HepG2 (cell line): ENCODE measurements around the gene RBM12. TPM values are rescaled to one million over a fixed set of nuclear protein-coding genes. Genes with fewer than 3 reads are reported as not detected.

ENCODE experiments used
- CBX5 ChIP-seq: sonication (generic); formaldehyde crosslinking; IDR thresholded peaks from 2 replicates; pipeline ENCODE4 v1.4.0; 2020; ENCODE audit warnings: missing genetic modification reagents, borderline replicate concordance
- CREB3 ChIP-seq: sonication (generic); formaldehyde crosslinking; IDR thresholded peaks from 2 replicates; pipeline ENCODE4 v1.5.0; 2020; ENCODE audit warnings: missing genetic modification reagents
- ETS1 ChIP-seq: sonication (generic); formaldehyde crosslinking; IDR thresholded peaks from 2 replicates; pipeline ENCODE4 v1.4.0; 2020; ENCODE audit warnings: missing genetic modification reagents
- HOXA9 ChIP-seq: sonication (generic); formaldehyde crosslinking; IDR thresholded peaks from 2 replicates; pipeline ENCODE4 v1.8.1; 2022; ENCODE audit warnings: missing genetic modification reagents, mild to moderate bottlenecking, moderate library complexity, borderline replicate concordance
- KAT7 ChIP-seq: IDR thresholded peaks from 2 replicates; pipeline ENCODE4 v1.6.1; 2018; ENCODE audit warnings: borderline replicate concordance, missing compliant biosample characterization
- KLF15 ChIP-seq: sonication (generic); formaldehyde crosslinking; IDR thresholded peaks from 2 replicates; pipeline ENCODE4 v1.8.1; 2023; ENCODE audit warnings: borderline replicate concordance, mild to moderate bottlenecking, inconsistent platforms, missing genetic modification reagents, mixed read lengths
- NFATC3 ChIP-seq: sonication (generic); formaldehyde crosslinking; IDR thresholded peaks from 2 replicates; pipeline ENCODE4 v1.5.1; 2020; ENCODE audit warnings: mild to moderate bottlenecking, missing genetic modification reagents
- REST ChIP-seq, 2 experiments: IDR thresholded peaks; 2 replicates each; pipeline ENCODE4 v1.6.1; 2011 to 2012; ENCODE audit warnings: low read length in 2 of 2, borderline replicate concordance in 1 of 2, low read depth in 1 of 2, mild to moderate bottlenecking in 1 of 2, moderate library complexity in 1 of 2
- RORA ChIP-seq: sonication (generic); formaldehyde crosslinking; IDR thresholded peaks from 2 replicates; pipeline ENCODE4 v1.5.0; 2020; ENCODE audit warnings: mild to moderate bottlenecking, missing genetic modification reagents, moderate library complexity
- SIX1 ChIP-seq: sonication (generic); formaldehyde crosslinking; IDR thresholded peaks from 2 replicates; pipeline ENCODE4 v1.4.0; 2020; ENCODE audit warnings: missing genetic modification reagents, borderline replicate concordance
- TGIF2 ChIP-seq: IDR thresholded peaks from 2 replicates; pipeline ENCODE4 v1.6.1; 2016; ENCODE audit warnings: control low read depth, missing compliant biosample characterization
- TOE1 ChIP-seq: sonication (generic); formaldehyde crosslinking; IDR thresholded peaks from 2 replicates; pipeline ENCODE4 v1.4.0; 2020; ENCODE audit warnings: mild to moderate bottlenecking, missing genetic modification reagents
- TP53 ChIP-seq: sonication (generic); formaldehyde crosslinking; conservative IDR thresholded peaks from 2 replicates; pipeline ENCODE4 v1.4.0; 2020; ENCODE audit warnings: missing genetic modification reagents
- WIZ ChIP-seq: sonication (generic); formaldehyde crosslinking; IDR thresholded peaks from 2 replicates; pipeline ENCODE4 v1.5.1; 2020; ENCODE audit warnings: mild to moderate bottlenecking, missing genetic modification reagents
- ZBTB33 ChIP-seq: sonication (generic); formaldehyde crosslinking; IDR thresholded peaks from 2 replicates; pipeline ENCODE4 v1.4.0; 2020; ENCODE audit warnings: missing genetic modification reagents
- ZHX1 ChIP-seq: sonication (generic); formaldehyde crosslinking; IDR thresholded peaks from 2 replicates; pipeline ENCODE4 v1.8.1; 2022; ENCODE audit warnings: low read depth, mild to moderate bottlenecking, missing genetic modification reagents
- ZNF343 ChIP-seq: sonication (generic); formaldehyde crosslinking; IDR thresholded peaks from 2 replicates; pipeline ENCODE4 v1.4.0; 2020; ENCODE audit warnings: mild to moderate bottlenecking, missing genetic modification reagents
- ZNF430 ChIP-seq: sonication (generic); formaldehyde crosslinking; IDR thresholded peaks from 2 replicates; pipeline ENCODE4 v1.9.0; 2021; ENCODE audit warnings: mild to moderate bottlenecking, missing genetic modification reagents
- polyA plus RNA-seq, 8 experiments: library from polyadenylated mRNA; depleted of rRNA in 3 of 8; stranded (reverse) in 7 of 8; unstranded in 1 of 8; fragments of >200 nt; fragmentation: Illumina TruSeq in 4 of 8; extraction: Trizol in 4 of 8; gene quantifications; 2 replicates each; pipeline versions ENCODE4 v1.2.1 to v1.2.3, GENCODE V29; 2011 to 2016; ENCODE audit warnings: low read depth in 4 of 8, missing spikeins in 1 of 8, mixed read lengths in 1 of 8; ENCODE audit not compliant: insufficient read depth in 1 of 8
- total RNA-seq, 5 experiments: library from RNA; depleted of rRNA; stranded (reverse); fragments of >200 nt; fragmentation: Illumina TruSeq; extraction: Trizol; gene quantifications; 2 replicates each; pipeline ENCODE4 v1.2.3, GENCODE V29; 2016; ENCODE audit warnings: low read depth in 1 of 5

Gene RBM12
- total and polyA plus RNA-seq, 2 of the 13 experiments (the other 11 are each of a cell fraction or from before 2014, with no cell fraction given) = 97.9 to 104 TPM

- no peak for TF ChIP-seq RORA (CRISPR knock-in tag)
- peak; percentile 86 for TF ChIP-seq SIX1 (CRISPR knock-in tag)
- peak in 1 of 2 experiments; percentile 70; a peak in 1 of 4 replicates for TF ChIP-seq REST (IDR thresholded peaks at IDR 0.05; ENCODE audit: borderline replicate concordance in 1 of 2, low read depth in 1 of 2, low read length in 2 of 2)
- peak; percentile 48 for TF ChIP-seq TGIF2 (CRISPR knock-in tag)
- TF ChIP-seq KLF15 = peak; percentile 93
- TF ChIP-seq KAT7 = peak; percentile 100
- TF ChIP-seq CBX5 (CRISPR knock-in tag) = peak; percentile 96
- TF ChIP-seq ETS1 (CRISPR knock-in tag) = peak; percentile 96; the same call in 1 of the 2 replicates
- TF ChIP-seq NFATC3 = peak; percentile 95
- peak; percentile 96 for TF ChIP-seq ZNF343 (CRISPR knock-in tag)
- TF ChIP-seq CREB3 (CRISPR knock-in tag) = no peak; the same call in 1 of the 2 replicates
- TF ChIP-seq WIZ (CRISPR knock-in tag) = peak; percentile 92
- peak; percentile 74 for TF ChIP-seq ZBTB33 (CRISPR knock-in tag)
- peak; percentile 94; the same call in 1 of the 2 replicates for TF ChIP-seq HOXA9 (CRISPR knock-in tag)
- peak; percentile 91 for TF ChIP-seq TP53
- TF ChIP-seq TOE1 = peak; percentile 99; the same call in 1 of the 2 replicates
- TF ChIP-seq ZHX1 (CRISPR knock-in tag) = peak; percentile 92
- TF ChIP-seq ZNF430 = peak; percentile 99
Observed at GRCh38 chr20:35699127-35699956, 34.6 kb upstream of the RBM12 start, which contains the start of the genes NFS1 and ROMO1 (continued).
